DOHH2 (cell line): ENCODE results near the gene SLC22A2.
"Not testable (repeated sequence)": the region's sequence is repeated elsewhere in the genome, so short reads cannot be mapped to it uniquely, and the experiment has no call there.

Source experiments
- H3F3A ChIP-seq: fragments of 200-600 bp; sonication (generic), shearing (Covaris generic); 2 replicates; pipeline ENCODE4 v1.6.0; 2016; ENCODE audit warnings: antibody characterized with exemption, mild to moderate bottlenecking; ENCODE audit not compliant: control insufficient read depth, insufficient read depth
- H3K27ac ChIP-seq: fragments of 200-600 bp; sonication (generic); 2 replicates; pipeline ENCODE4 v1.5.1; 2014; ENCODE audit warnings: low read depth, mild to moderate bottlenecking, low read length, moderate library complexity
- H3K27me3 ChIP-seq: fragments of 200-600 bp; sonication (generic); 2 replicates; pipeline ENCODE4 v1.6.1; 2014; ENCODE audit warnings: mild to moderate bottlenecking, low read length, mixed read lengths; ENCODE audit not compliant: control insufficient read depth
- H3K36me3 ChIP-seq: fragments of 200-600 bp; sonication (generic); 2 replicates; pipeline ENCODE4 v1.6.1; 2014; ENCODE audit warnings: mild to moderate bottlenecking, low read length, moderate library complexity, mixed read lengths; ENCODE audit not compliant: control insufficient read depth
- H3K4me1 ChIP-seq: fragments of 200-600 bp; sonication (generic); 2 replicates; pipeline ENCODE4 v1.6.1; 2014; ENCODE audit warnings: mild to moderate bottlenecking, low read length, mixed read lengths; ENCODE audit not compliant: control insufficient read depth
- H3K4me2 ChIP-seq: fragments of 200-600 bp; sonication (generic); 2 replicates; pipeline ENCODE4 v1.6.0; 2014; ENCODE audit warnings: mild to moderate bottlenecking, low read length, moderate library complexity
- H3K4me3 ChIP-seq: fragments of 200-600 bp; sonication (generic); 2 replicates; pipeline ENCODE4 v1.5.1; 2014; ENCODE audit warnings: mild to moderate bottlenecking, low read length, mixed read lengths
- H3K79me2 ChIP-seq: fragments of 200-600 bp; sonication (generic); 2 replicates; pipeline ENCODE4 v1.6.1; 2014; ENCODE audit warnings: mild to moderate bottlenecking, low read length, mixed read lengths; ENCODE audit not compliant: control insufficient read depth
- H3K9me2 ChIP-seq: fragments of 200-600 bp; sonication (generic); replicated peaks from 2 replicates; pipeline ENCODE4 v1.6.1; 2014; ENCODE audit warnings: mild to moderate bottlenecking, low read length, mixed read lengths; ENCODE audit not compliant: control insufficient read depth
- H3K9me3 ChIP-seq: fragments of 200-600 bp; sonication (generic); 2 replicates; pipeline ENCODE4 v1.6.1; 2014; ENCODE audit warnings: antibody characterized with exemption, low read length, mixed read lengths; ENCODE audit not compliant: control insufficient read depth, insufficient read depth
- H4K20me1 ChIP-seq: fragments of 200-600 bp; sonication (generic); 2 replicates; pipeline ENCODE4 v1.6.0; 2014; ENCODE audit warnings: low read depth, mild to moderate bottlenecking, antibody characterized with exemption, low read length, moderate library complexity; ENCODE audit not compliant: control insufficient read depth, insufficient read depth
- CTCF ChIP-seq: fragments of 200-600 bp; sonication (generic); IDR thresholded peaks from one replicate; pipeline ENCODE4 v1.5.1; 2014; ENCODE audit warnings: antibody characterized with exemption, mild to moderate bottlenecking, low read depth, low read length; ENCODE audit not compliant: poor library complexity, severe bottlenecking
- EZH2phosphoT487 ChIP-seq: fragments of 200-600 bp; sonication (generic); IDR thresholded peaks from 2 replicates; pipeline ENCODE4 v1.6.1; 2017; ENCODE audit warnings: borderline replicate concordance, mild to moderate bottlenecking, antibody characterized with exemption, low read length, moderate library complexity, mixed read lengths

Gene SLC22A2

GRCh38 chr6:160233950-160234640 lies 24.5 kb downstream of the SLC22A2 start:
- not testable (repeated sequence) for H4K20me1 ChIP-seq, H3K27ac ChIP-seq, H3K9me3 ChIP-seq, H3F3A ChIP-seq, H3K27me3 ChIP-seq, H3K36me3 ChIP-seq, H3K9me2 ChIP-seq, H3K4me3 ChIP-seq, H3K79me2 ChIP-seq, H3K4me1 ChIP-seq, H3K4me2 ChIP-seq

- H3K27ac ChIP-seq: no peak overlapping the region
- H3K4me1 ChIP-seq: no peaks in the 10 kb centered on the region
- H3K79me2 ChIP-seq: no peaks in the 10 kb centered on the region
- TF ChIP-seq EZH2phosphoT487 (no peak), CTCF (no peak)
- H3K9me3 ChIP-seq: no peaks in the 10 kb centered on the region
- H3K9me2 ChIP-seq: no peaks in the 10 kb centered on the region
- no peak overlapping the region for H3K4me2 ChIP-seq
- H3K27me3 ChIP-seq: peaks cover 3% of the 10 kb centered on the region; the same call in 1 of the 2 replicates
- H3K36me3 ChIP-seq: no peaks in the 10 kb centered on the region
- no peaks in the 10 kb centered on the region for H3F3A ChIP-seq
- no peaks in the 10 kb centered on the region for H4K20me1 ChIP-seq
- H3K4me3 ChIP-seq: no peak overlapping the region
These were observed 30.9 kb downstream of the SLC22A2 start for GRCh38 chr6:160227769-160228161.

GRCh38 chr6:160227038-160227768 lies 31.4 kb downstream of the SLC22A2 start:
- H3K4me1 ChIP-seq: no peaks in the 10 kb centered on the region
- H3F3A ChIP-seq: no peaks in the 10 kb centered on the region
- no peak overlapping the region for H3K27ac ChIP-seq
- no peaks in the 10 kb centered on the region for H3K36me3 ChIP-seq
- no peaks in the 10 kb centered on the region for H4K20me1 ChIP-seq
- H3K9me3 ChIP-seq: no peaks in the 10 kb centered on the region
- H3K27me3 ChIP-seq: peaks cover 3% of the 10 kb centered on the region; the same call in 1 of the 2 replicates
- no peaks in the 10 kb centered on the region for H3K9me2 ChIP-seq
- no peak overlapping the region for H3K4me3 ChIP-seq
- TF ChIP-seq EZH2phosphoT487: no peak
- TF ChIP-seq CTCF: no peak
- no peaks in the 10 kb centered on the region for H3K79me2 ChIP-seq
- H3K4me2 ChIP-seq: no peak overlapping the region

- Histone ChIP-seq H3K4me3 (no peak overlapping the region), H3K9me3 (no peaks in the 10 kb centered on the region), H3K79me2 (no peaks in the 10 kb centered on the region), H3K9me2 (no peaks in the 10 kb centered on the region), H3K27me3 (peaks cover 3% of the 10 kb centered on the region; the same call in 1 of the 2 replicates), H3F3A (no peaks in the 10 kb centered on the region), H3K27ac (no peak overlapping the region), H3K4me1 (no peaks in the 10 kb centered on the region), H3K36me3 (no peaks in the 10 kb centered on the region), H4K20me1 (no peaks in the 10 kb centered on the region), H3K4me2 (no peak overlapping the region)
- TF ChIP-seq EZH2phosphoT487: no peak
- TF ChIP-seq CTCF: no peak
These were observed 32.5 kb downstream of the SLC22A2 start for GRCh38 chr6:160226118-160226591.
